Stimulated activated CD4-positive, alpha-beta T cell treated with anti-CD3 and anti-CD28 coated beads, Interleukin-2, amount 100 ng/mL, for 24 hours (primary cell): ENCODE data around the gene ACP6.
A peak's percentile ranks its signal among the peaks of the same experiment; 100 is the strongest.
"Not testable (repeated sequence)": the region's sequence is repeated elsewhere in the genome, so short reads cannot be mapped to it uniquely, and the experiment has no call there.

Experiments
- DNase-seq, 2 donors: peaks; one replicate each; pipeline ENCODE4 v3.0.0-alpha.2; 2020

ACP6 gene

GRCh38 chr1:147619741-147620140, 50.6 kb downstream of the ACP6 start:
- DNase-seq: no peak

DNA sequence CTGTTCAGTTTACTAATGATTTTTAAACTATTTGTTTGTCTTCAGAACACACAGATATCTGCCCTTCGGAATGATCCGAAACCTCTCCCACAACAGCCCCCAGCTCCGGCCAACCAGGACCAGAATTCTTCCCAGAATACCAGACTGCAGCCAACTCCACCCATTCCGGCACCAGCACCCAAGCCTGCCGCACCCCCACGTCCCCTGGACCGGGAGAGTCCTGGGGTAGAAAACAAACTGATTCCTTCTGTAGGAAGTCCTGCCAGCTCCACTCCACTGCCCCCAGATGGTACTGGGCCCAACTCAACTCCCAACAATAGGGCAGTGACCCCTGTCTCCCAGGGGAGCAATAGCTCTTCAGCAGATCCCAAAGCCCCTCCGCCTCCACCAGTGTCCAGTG, 51.6 kb downstream of the ACP6 start:
- DNase-seq: no peak

DNA sequence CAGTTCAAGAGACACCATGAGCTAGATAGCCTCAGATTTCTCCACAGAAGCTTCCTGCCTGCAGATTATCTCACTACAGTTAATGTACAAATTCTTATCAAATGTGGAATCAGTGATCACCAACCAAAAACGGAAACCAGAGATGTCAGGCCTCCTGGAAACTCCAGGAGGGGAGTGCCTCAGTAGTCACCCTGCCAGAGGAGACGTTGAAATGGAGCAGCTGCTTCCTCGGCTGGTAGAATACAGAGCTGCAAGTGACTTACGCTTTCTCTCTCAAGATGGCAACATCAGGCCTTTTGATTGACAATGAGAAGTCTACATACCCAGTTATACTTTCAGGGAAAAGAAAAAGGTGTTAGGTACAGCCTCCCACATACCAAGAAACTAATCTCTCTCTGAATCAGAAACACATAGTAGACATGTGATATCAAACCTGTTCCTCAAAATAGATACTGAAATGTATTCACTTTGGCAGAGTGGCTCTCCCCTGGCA, 52.2 kb downstream of the ACP6 start:
- DNase-seq: peak; percentile 47 to 49

GRCh38 chr1:147614966-147615365, 55.4 kb downstream of the ACP6 start:
- DNase-seq: not testable (repeated sequence)

GRCh38 chr1:147613506-147613905, 56.8 kb downstream of the ACP6 start:
- DNase-seq: no peak

DNA sequence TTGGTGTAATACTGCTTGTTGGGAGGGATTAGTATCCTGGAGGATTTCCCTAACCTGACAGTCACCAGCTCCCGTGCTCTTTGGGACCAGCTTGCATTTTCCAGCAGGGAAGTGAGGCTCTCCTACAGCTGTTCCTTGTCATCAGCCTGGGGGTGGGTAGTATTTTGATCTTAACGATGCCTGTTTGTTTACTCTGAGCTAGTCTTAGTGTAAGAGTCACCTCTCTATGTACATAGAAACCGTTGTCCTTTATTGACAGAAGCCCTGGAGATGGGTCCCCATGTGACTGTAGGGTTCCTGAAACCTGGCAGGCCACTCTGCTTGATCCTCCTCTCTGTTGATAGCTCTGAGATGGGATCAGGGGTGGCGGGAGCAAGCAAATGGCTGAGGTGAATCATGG, 58.0 kb downstream of the ACP6 start:
- DNase-seq: no peak

DNA sequence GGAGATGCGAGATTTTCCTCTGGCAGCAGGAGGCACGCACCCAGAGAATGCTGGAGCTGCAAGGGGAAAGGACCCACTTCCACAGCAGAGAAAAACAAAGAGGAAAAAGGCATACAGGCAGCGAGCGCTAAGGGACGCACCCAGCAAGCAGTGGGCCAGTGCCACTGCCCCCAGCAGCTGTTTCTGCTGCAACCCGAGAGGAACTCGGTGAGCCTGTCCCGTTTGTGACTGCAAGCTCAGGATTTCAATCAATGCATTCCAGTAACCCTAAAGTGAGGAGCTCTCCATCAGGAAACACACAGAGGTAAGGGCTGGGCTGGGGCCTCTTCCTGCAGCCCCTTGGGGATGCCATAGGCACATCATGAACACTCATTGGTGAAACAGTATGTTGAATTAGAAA, 58.7 kb downstream of the ACP6 start:
- no peak for DNase-seq

DNA sequence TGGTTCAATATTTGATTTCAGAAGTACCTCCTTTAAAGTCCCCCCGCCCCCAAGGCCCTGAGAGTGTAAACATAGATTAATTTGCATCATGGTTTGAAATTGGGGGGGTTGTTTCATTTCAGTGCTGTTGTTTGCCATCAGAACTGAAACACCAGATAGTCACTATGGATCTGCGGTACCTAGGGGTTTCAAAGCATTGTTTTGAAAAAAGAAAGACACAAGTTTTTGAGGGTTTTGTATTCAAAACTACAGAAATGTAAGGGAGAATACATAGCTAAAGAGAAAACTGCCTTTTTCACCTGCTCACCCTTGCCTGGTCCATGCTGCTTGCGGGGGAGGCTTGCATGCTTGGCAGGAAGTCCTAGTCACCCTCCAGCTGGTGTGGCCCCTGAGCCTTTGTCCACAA, 59.3 kb downstream of the ACP6 start:
- no peak for DNase-seq

GRCh38 chr1:147609358-147609757, 61.0 kb downstream of the ACP6 start:
- no peak for DNase-seq

DNA sequence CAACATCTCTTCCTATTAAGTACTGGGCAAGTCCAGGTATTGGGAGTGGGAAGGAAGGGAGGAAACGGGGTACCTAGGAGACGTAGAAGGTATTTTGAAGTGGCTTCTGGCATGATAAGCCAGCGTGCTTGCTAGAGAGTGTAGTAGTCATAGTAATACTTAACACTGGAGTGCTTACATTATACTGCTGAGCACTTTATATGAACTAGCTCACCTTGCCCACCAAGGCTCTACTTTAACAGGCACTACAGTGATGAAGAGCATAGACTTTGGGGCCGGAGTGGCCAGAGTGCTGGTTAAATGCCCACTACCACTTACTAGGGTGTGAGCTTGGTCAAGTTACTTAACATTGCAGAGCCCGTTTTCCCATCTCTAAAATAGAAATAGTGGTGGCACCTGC, 61.7 kb downstream of the ACP6 start:
- DNase-seq: no peak

GRCh38 chr1:147605591-147605990, 64.7 kb downstream of the ACP6 start:
- no peak for DNase-seq

DNA sequence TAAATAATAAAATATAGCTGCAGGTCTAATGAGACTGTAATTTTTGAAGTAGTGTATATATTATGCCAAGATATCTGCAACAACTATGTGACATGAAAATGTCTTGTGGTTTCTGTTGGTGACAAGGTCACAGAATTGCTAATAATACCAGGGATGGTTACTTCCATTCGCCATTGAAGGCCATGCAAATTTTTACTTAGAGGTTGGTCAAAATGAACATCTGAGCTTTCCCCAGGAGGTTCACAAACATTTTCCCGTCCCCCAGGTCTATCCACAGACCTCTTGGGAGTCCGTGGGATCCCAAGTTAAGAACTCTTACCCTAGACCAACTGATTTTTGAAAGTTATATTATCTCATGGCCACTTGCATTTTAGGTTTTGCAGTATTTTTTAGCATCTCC, 66.3 kb downstream of the ACP6 start:
- DNase-seq: no peak

GRCh38 chr1:147600119-147601111, 69.9 kb downstream of the ACP6 start:
- no peak for DNase-seq

DNA sequence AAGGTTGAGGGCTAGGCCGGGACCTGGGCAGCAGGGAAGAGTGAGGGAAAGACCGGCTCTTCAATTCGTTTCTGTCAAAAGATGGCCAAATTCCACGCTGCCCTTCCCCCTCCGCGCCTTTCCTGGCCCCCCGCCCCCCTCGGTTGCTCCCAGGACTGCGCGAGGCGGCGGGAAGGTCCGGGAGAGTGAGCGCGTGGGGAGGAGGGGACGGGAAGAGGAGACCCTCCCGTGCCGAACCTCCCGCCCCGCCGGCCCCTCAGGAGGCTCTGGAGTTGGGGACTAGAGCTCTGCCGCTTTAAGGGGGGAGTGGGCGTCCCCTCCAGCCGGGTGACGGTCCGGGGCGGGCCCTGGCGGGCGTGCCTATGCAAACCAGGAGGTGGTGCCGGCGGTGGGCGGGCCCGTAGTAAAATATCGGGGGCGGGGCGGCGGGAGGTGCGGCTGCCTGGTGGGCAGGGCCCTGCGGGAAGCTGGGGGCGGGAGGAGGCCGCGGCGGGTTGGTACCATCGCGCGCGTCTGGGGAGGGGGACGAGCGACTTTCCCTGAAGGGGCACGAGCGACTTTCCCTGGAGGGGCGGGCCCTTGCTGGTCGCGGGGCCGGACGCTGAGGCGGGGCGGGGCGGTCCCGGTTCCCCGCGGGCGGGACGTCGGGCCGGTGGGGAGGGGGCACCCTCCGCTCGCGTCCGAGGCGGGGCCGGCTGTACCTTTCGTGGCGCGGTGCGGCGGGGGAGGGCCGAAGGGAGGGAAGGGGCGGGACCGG, 70.8 kb downstream of the ACP6 start:
- DNase-seq: peak; percentile 97 to 98

DNA sequence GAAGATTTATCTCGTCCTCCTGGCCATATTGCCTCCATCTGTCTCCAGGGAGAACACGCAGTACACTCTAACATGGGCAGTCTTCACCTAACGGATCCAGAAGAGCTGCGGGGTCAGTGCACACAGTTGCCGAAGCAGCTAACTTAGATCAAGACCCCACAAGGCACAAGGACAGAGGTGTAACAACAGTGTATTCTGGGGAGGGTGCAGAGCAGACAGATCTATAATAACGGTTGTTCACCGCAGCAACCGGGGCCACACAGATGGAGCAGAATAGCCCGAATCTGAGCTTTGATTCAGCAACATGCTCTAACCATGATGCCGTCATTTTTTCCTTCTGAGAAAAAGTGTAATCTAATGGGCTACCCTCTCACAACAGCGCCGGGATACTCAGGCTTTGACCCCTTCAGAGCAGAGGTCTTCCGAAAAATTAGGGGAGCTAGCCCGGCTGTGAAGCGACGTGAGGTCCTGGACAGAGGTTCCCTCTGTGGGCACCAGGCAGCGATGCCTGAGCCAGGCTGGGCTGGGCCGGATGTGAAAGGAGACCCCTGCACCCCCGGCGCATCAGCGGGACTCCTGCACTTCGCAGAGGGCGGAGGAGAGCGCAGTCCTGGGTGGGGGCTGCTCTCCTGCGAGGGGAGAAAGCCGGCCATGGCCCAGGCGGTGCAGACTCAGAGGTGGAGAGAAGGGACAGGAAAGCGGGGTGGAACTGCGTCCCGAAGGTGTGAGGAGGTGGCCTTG, 71.5 kb downstream of the ACP6 start:
- DNase-seq: peak; percentile 42 to 44

GRCh38 chr1:147597010-147597409, 73.3 kb downstream of the ACP6 start:
- DNase-seq: no peak
